ENCODE measurements around the gene KCNJ3.

KCNJ3 gene, protein sequence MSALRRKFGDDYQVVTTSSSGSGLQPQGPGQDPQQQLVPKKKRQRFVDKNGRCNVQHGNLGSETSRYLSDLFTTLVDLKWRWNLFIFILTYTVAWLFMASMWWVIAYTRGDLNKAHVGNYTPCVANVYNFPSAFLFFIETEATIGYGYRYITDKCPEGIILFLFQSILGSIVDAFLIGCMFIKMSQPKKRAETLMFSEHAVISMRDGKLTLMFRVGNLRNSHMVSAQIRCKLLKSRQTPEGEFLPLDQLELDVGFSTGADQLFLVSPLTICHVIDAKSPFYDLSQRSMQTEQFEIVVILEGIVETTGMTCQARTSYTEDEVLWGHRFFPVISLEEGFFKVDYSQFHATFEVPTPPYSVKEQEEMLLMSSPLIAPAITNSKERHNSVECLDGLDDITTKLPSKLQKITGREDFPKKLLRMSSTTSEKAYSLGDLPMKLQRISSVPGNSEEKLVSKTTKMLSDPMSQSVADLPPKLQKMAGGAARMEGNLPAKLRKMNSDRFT

DNA sequence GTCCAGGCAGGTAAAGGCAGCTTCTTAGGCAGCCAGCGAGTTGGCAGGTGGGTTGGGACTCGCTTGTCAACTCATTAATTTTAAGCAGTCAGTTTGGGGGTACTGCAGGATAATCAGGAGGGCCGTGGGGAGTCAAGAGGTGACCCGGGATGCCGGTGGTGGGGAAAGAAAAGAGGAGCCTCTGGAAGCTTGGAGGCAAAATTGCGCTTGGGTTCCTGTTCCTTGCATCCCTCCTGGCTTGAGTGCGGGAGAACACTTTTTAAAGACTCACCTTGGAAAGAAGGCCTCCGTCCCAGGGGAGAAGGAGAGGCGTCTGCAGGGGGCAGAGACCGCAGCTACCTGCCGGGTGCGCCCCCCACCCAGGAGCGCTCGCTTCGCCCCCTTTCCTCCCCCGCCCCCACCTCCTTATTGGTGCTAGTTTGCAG lies at the start of gene KCNJ3:
Gene KCNJ3 (plus strand): TSS at position 400 of the 425 bp plus-strand sequence. CDS start 81 bp downstream, outside the sequence.
- DNase-seq (ENCODE audit: low spot score): no peak

DNA sequence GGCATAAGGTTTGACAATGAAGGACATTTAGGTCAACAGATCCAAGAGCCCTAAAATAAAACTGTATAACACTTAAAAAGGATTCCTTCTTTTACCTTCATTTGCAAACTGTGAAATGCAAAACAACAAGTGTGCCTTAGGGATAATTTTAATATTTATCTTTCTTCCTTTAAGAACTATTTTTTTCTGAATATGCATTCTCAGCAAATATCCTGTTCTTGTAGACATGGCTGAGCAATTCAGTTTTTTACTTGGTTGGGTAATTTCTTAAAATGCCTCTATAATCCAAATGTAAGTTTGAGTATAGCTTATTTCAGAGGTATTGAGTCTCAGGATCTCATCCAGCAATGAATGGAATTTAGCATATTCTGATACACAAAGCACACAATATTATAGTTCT lies 43.0 kb upstream of the KCNJ3 start:
- DNase-seq (ENCODE audit: low spot score): no peak

DNA sequence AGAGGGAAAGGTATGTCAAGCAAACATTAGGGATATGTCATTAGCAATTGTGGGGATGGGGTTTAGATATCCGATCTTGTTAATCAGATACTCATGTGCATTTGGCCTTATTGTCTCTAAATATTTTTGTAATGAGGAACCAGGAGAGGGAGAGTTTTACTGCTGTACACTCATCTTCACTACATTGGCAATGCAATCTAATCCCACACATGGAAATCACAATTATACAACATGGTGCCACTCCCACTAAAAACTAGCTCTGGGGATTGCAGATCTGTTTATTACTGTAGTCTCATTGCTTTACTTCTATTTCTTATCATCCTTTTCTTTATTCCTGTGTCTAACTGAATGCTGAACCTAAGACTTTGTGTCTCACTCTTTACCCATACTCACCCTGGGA lies 39.6 kb upstream of the KCNJ3 start:
- no peak for DNase-seq (ENCODE audit: low spot score)

DNA sequence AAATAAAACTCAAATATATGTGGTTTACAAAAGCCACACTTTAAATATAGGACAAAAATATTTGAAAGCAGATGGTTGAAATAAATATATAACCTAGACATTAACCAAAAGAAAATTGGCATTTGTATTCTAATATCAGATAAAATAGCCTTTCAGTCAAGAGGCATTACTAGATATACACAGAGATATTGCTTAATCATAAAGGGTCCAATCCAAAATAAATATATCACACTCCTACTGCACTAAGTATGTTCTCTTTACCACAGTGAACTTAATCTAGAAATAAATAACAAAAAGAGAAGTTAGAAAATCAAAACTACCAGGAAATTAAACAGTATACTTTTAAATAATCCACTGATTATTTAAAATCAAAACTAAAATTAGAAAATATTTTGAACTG lies 34.2 kb upstream of the KCNJ3 start:
- DNase-seq (ENCODE audit: low spot score): no peak

DNA sequence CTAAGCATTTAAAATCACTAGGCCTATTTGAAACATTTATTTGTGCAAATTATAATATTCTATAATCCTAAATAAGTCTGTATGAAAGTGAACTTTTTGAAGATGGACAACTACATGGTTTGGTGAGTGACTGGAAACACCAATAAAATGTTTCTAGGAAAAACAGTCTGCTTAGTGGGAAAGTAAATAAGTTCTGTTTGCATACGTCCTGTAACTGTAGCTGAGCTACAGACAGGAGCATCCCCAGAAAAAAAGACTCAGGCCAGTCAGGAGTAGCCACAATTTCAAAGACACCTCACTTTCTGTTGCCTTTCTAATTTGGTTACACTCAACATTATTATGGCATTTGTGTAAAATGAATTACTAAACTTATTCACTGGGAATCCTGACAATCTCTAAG lies 28.4 kb upstream of the KCNJ3 start:
- no peak for DNase-seq (ENCODE audit: low spot score)

DNA sequence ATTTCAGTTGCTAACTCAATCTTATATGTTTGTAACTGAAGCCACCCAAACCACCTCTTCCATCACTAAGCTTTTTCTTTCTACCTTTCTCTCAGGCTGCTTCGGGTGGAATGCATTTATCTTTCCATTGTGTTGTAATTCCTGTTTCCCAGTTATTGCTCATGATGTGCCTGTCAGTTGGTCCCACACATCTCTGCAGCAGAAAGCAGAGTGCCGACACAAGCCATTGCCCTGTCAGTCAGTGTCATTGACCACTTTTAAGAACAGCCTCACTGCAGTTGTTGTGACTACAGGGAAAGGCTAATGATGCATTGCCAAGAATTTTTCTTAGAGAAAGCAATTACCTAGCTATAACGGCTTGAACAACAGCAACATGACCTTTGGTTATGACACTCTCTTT lies 24.8 kb upstream of the KCNJ3 start:
- no peak for DNase-seq (ENCODE audit: low spot score)

DNA sequence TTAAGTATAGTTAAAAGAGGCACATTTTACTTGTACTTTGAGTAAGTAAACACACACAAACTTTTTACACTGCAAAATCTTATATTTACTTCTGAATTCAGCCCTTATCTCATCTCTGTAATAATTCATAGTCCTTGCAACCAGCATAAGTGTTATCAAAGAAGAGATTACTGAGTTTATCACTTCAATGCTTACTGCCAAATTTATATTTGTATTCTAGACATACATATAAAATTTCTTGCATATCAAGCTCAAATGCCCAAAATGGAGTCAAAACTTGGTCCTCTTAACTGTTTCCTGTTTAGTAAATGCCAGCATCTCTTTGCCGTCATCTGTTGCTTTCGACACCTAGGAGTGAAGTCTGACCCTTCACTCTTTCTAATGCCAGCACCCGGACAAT lies 21.1 kb upstream of the KCNJ3 start:
- DNase-seq (ENCODE audit: low spot score): no peak

DNA sequence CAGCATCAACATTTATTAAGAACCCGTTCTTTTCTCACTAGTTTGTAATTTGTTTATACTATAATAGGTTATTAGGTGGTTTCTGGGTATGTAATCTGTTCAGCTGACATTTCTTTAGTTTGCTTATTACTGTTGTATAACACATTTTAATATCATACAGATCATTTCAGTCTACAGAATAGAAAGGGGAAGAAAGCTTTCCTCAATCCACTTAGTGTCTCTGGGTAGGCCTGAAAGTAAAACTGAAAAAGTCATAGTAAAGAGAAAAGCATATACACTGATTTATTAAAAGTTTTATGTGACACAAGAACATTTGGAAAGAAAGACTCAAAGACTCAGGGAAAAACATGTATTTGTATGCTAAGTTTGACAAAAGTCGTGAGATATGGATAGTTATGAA lies 16.8 kb upstream of the KCNJ3 start:
- no peak for DNase-seq (ENCODE audit: low spot score)

DNA sequence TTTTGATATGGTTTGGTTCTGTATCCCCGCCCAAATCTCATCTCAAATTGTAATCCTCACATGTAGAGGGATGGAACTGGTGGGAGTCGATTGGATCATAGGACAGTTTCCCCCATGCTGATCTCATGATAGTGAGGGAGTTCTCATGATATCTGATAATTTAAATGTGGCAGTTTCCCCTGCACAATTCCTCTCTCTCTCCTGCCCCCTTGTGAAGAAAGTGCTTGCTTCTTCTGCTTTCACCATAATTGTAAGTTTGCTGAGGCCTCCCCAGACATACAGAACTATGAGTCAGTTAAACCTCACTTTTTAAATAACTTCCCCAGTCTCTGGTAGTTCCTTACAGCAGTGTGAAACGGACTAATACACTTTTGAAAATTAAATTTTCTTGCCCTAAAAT lies 12.3 kb upstream of the KCNJ3 start:
- DNase-seq (ENCODE audit: low spot score): no peak

DNA sequence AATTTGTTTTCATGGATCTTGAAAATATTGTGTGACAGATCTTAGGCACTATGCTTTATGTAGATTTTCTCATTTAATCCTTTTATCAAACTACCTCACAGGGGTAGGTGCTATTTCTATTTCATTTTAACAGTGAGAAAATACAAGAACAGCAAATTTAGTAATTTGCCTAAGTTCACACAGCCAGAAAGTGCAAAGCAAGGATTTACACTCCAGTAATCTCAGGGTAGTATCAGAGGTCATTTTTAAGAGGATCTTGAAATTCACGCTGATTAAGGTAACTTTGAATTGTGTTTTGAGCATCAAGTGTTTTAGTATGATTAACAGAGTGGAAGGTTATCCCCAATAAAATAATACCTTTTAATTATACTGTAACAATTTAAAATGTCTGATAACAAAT lies 10.1 kb upstream of the KCNJ3 start:
- no peak for DNase-seq (ENCODE audit: low spot score)

DNA sequence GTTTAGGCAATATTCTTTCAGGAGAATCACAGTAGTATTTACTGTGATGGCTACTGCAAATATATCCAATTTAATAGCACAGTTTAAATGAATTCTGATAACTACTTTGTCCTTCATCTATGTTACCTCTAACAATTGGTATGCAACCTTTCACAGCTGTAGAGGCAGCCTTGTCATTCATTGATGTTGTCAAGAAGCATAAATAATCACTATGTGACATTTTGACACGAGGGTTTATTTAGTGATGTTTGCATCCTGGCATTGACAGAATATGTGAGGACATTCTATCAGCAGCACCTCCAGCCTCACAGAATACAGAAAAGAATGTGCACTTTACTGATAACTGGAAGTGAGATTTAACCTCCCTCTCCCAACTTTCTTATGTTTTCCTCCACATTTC lies 9.3 kb upstream of the KCNJ3 start:
- no peak for DNase-seq (ENCODE audit: low spot score)

DNA sequence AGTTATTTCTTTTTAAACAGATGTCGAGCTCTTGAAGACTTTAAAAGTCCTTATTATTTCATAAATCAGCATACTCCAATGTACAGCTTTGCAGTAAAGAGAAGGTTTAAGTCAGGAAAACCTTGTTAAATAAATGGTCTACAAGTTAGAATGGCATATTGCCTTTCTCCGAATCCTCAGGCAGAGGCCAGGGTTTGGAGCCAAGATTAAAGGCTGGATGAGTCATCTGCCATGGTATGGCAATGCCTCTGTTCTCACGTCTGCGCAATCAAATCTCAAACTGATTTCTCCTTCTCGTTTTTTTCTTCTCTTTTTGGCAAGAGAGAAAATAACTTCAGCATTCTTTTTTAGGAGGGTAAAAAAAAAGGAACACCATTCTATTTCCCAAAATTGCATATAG lies 5.6 kb upstream of the KCNJ3 start:
- no peak for DNase-seq (ENCODE audit: low spot score)

DNA sequence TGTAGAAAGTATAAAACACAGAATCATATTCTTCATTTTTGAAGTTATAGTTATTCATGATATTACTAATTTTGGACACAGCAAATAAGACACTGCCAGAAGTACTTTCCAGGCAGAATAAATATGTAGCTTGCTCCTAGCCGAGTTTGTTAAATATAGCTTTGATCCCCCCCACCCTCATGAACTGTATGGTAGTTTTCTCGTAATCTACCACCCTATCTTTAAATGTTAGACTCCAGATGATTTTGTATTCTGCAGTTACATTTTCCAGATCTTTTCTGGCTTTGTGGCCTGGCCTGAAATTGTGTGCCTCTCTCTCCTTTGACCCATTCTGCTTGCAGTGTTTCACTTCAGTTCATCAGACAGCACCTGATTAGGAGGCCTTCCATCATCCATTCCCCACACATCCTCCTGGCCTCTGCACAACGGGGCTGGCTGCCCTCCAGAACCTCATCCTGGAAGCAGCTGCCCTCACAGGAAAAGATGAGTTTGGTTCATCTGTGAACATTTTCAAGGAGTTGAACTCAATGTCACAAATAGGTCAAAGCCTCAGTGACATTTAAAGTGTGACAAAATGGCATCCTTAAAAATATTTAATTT lies 4.7 kb upstream of the KCNJ3 start:
- DNase-seq (ENCODE audit: low spot score): no peak

DNA sequence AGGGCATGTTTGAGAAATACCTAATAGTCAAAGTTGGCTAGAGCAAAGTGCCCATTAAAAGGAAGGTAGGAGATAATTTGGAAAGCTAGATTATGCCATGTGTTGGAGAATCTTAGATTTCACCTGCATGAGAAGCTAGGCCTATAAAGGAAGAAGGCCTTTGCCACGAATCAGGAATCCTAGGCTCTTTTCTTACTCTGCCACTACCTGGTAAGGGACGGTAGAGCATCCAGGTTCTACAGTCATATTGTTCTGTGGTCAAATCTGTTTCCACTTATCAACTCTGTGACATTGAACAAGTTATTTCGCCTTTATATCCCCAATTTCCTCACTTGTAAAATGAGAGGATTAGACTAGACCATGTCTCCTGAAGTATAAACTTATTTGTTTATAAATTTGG lies 3.6 kb upstream of the KCNJ3 start:
- no peak for DNase-seq (ENCODE audit: low spot score)

DNA sequence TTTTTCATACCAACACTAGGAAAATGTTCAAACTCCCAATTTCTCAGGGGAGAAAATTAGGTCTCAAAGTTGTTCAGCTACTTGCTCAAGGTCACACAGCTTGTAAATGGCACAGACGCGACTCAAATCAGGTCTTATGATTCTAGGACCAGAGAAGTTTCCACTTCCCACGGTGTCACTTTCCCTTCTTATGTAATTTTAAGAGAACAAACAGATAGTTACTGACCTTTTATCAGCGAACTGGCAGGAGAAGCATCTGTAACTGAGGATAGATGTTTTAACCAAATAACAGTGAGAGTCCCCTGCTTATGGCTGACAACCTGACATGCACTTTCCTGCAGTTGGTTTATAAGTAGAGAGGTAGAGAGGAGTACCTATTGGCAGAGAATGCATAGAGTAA lies 2.1 kb upstream of the KCNJ3 start:
- no peak for DNase-seq (ENCODE audit: low spot score)

DNA sequence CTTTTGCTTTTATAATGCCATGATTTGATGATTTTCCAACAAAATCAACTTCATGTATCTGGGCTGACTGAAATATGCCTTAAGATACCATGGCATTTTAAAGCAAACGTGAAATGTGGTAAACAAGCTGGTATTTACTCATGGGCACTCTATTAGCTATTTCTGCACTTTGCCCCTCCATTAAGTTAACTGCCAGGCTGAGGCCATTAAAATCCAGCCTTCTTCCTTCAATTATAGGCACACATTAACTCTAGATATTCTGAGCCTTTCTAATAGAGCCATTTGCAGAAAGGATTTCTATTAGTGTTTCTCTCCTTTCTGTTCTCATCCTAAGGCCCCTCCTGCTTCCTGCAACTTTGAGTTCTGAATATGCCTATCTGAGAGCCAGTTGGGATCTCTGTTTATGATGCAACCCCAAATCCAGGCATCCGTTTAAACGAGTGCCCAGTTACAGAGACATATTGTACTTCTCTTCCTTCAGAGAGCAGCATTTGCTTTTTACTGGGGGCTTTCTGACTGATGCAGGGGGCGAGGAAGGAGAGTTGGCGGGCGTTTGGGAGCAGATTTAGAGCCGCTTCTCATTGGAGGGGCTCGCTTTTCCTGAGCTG lies 1.6 kb upstream of the KCNJ3 start:
- no peak for DNase-seq (ENCODE audit: low spot score)

DNA sequence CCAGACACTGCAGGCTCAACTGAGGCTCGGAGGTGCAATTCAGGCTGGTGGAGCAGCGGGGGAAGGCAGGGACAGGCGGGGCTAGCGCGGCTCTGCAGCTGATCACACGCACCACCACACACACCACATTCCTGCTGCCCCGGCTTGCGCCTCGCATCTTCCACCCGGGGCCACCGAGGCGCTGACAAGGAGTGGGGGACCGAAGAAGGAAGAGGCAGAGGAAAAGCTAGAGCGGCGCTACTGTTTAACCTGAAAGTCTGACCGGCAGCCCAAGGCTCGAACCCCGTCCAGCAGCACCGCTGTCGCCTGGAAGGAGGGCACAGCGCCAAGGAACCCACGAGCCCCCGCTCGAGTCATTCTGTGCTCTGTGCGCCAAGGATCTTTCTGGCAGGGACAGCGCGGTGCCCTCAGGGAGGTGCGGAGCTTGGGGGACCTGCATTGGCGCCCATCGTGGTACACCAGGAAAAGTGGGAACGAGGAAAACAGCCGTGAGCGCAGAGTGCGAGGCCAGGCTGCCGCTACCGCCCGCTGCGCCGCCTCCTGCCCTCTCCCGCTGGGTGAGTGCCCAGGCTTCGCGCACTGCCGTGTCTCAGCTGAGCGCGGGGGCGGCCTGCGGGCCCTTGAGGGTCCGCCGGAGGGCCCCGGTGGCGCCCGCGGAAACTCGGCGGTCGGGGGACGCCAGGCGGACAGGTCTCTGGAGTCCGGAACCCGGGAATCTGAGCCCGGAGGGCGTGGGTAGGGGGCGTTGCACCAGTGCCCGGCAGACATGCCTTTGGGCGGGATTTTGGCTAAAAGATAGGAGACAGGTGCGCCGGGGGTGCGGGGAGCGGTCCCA lies 860 bp upstream of the KCNJ3 start:
- DNase-seq (ENCODE audit: low spot score): no peak

DNA sequence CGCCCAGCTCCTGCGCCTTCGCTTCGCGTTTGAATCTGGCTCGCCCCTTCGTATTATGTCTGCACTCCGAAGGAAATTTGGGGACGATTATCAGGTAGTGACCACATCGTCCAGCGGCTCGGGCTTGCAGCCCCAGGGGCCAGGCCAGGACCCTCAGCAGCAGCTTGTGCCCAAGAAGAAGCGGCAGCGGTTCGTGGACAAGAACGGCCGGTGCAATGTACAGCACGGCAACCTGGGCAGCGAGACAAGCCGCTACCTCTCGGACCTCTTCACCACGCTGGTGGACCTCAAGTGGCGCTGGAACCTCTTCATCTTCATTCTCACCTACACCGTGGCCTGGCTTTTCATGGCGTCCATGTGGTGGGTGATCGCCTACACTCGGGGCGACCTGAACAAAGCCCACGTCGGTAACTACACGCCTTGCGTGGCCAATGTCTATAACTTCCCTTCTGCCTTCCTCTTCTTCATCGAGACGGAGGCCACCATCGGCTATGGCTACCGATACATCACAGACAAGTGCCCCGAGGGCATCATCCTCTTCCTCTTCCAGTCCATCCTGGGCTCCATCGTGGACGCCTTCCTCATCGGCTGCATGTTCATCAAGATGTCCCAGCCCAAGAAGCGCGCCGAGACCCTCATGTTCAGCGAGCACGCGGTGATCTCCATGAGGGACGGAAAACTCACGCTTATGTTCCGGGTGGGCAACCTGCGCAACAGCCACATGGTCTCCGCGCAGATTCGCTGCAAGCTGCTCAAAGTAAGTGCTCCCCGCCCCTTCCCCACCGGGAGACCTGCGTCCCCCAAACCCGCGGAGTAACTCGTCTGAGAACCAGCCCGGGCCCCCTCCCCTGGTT lies 453 bp downstream of the KCNJ3 start:
- no peak for DNase-seq (ENCODE audit: low spot score)

DNA sequence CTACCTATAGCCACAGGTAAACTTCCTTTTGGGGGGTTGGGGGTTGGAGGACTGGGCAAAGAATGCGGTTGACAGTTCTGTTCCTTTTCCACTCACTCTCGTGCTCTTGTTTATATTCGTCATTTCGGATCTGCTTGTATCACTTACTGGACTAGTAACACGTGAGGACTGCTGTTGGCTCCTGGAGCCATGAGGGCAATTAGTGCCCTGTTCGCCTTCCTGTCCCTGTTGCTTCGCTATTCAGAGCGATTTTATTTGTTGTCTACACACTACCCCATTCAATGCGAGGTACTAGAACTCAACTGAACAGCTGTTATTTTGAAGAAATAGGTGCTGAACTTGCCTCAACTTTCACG lies 1.1 kb downstream of the KCNJ3 start:
- DNase-seq (ENCODE audit: low spot score): no peak

DNA sequence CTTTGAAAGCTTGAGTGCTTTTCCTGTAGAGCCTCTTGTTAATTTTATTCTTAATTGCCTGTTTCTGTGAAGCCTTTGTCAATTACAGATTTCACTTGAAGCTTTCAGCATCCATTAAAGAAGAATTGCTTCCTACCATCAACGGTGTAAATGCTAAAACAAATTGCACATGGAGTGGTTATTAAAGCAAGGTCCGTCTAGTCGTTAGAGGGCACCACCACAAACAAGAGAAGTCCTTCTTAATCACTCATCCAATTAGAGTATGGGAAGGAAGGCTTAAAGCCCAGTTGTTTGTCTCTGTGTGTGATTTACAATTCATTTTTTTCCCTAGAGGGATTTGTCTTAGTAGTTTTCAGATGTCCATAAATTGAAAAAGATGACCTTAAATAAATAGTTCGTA lies 1.6 kb downstream of the KCNJ3 start:
- no peak for DNase-seq (ENCODE audit: low spot score)

DNA sequence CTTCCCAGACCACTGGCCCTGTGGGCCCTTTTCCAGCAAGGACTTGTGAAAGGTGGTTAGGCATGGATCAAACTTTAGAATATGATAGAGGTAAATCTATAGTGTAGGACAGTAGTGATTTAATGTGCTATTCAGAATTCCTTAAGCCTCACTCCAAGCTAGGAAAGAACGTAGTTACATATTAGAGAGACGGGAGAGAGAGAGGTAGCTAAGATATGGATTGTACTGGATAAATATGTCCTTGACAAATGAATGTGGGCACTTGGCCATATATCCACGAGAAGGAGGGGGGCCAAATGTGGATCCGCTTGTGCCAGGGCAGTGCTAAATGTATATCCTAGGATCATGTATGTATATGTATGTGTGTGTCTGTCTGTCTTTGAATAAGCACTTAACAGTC lies 6.5 kb downstream of the KCNJ3 start:
- DNase-seq (ENCODE audit: low spot score): no peak

DNA sequence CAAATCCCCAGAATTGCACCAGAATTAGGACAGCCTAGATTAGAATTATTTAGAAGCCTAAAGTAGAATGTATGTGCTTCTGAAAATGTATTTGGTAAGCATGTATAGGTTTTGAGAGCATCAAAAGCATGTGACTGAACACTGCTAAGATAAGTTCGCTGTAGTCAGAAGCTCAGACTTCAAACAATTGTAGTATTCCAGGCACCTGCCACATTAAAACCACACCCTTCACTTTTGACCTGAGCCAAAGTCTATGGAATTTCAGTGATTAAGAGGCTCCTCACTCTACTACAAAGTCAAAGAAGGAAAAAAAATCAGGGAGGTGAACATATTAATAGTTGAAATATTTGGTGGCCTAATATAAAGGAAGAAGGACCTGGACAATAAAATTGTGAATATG lies 8.2 kb downstream of the KCNJ3 start:
- DNase-seq (ENCODE audit: low spot score): no peak

Measured in CD4-positive, alpha-beta T cell treated with Interleukin-6 at 100 ng/mL for 8 hours (primary cell).